ENCODE measurements around the gene MB.
"Not testable (repeated sequence)": the region's sequence is repeated elsewhere in the genome, so short reads cannot be mapped to it uniquely, and the experiment has no call there.

Gene MB

GRCh38 chr22:35637254-35637653 lies 20.1 kb upstream of the MB start:
- DNase-seq: no peak

- no peak for DNase-seq
Observed at GRCh38 chr22:35634943-35635540, 17.9 kb upstream of the MB start.

- DNase-seq: no peak
Observed at GRCh38 chr22:35634015-35634414, 16.9 kb upstream of the MB start.

GRCh38 chr22:35633520-35633919 lies 16.4 kb upstream of the MB start:
- DNase-seq: no peak

DNA sequence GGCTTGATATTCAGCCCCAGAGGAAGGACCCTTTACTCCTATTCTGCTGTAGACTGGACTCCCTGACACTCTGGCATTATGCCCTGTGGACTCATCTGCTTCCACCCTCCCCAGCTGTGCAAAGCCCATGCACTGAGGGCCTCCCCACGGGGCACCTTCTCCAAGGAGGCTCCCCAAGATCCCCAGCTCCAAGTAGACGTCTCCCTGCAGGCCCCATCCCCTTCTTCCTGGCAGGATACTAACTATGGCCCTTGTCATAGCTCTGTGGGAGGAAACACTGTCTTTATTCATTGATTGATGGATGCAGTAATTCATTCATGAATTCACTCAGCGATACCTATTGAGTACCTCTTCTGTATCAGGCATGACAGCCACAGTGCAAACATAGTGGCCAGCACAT lies 15.8 kb upstream of the MB start:
- no peak for DNase-seq

DNA sequence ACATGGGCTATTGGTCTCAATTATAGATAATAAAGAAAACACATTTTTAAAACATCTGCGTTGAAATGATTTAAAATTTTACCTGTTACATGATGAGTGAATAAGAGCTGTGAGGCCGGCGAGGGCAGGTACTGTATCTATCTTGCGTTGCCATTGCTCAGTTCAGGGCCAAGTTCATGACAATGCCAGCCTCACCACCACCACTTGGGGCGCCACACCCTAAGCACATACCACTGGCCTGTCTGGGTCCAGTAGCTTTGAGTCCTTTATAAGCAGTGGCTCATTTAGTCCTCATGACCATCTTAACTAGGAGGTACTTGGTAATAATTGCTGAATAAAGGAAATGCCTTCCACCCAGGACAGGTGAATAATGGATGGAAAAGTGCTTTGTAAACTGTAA lies 14.5 kb upstream of the MB start:
- DNase-seq: peak; percentile 15

GRCh38 chr22:35630891-35631290 lies 13.8 kb upstream of the MB start:
- no peak for DNase-seq

- no peak for DNase-seq
Observed at GRCh38 chr22:35630387-35630793, 13.3 kb upstream of the MB start.

GRCh38 chr22:35629406-35630216 lies 12.5 kb upstream of the MB start:
- peak; percentile 52 for DNase-seq

DNA sequence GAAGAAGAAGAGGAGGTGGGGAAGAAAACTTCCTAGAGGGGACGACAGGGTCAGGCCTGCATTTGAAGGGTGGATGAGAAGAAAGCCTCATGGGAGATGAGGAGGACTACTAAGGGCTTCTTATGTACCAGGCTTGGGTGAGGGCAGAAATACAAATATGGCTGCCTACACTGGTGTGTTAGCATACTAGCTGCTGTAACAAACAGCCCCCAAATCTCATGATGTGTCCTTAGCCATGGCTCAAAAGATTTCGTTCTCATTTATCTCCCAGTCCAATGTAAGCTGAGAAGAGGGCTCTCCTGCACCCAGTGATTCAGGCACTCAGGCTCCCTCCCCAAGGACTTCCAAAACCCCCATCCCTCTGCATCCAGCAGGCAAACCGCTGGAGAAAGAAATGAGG lies 11.6 kb upstream of the MB start:
- DNase-seq: no peak

DNA sequence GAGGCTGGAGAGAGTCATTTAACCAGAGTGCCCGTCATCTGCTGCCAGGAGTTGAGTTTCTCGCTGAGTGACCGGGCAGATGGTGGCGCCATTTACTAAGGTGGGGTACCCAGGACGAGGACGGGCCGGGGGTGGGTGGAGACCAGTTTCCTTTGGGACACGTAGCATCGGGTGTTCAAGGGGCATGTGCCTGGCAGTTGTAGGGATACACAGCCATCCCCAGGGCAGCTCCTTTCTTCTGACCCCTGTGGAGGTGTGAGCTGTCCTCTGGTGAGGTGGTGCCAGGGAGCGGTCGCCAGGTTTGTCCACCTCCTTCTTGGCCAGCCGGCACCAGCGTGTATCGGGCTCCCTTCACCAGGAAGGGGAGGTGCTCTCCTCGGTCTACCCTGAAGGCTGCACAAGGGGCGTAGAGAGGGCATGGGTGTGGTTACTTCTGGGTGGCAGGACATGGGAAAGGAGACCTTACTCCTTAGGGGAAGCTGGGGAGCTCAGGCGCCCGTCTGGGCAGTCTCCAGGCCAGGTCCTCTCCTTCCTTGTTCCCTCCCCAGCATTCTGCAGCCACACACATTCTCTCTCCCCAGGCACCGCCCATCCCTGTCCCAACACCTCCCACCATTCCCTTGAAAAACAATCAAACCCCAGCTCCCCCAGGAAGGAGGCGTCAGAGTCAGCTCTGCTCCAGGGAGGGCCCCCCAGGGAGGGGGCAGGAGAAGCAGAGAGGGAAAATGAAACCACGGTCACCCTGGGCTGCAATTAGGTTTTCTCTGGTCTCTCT lies 10.3 kb upstream of the MB start:
- DNase-seq: peak; percentile 22

- DNase-seq: no peak
Observed at GRCh38 chr22:35625763-35626432, 8.8 kb upstream of the MB start.

- no peak for DNase-seq
Observed at GRCh38 chr22:35624547-35624946, 7.4 kb upstream of the MB start.

DNA sequence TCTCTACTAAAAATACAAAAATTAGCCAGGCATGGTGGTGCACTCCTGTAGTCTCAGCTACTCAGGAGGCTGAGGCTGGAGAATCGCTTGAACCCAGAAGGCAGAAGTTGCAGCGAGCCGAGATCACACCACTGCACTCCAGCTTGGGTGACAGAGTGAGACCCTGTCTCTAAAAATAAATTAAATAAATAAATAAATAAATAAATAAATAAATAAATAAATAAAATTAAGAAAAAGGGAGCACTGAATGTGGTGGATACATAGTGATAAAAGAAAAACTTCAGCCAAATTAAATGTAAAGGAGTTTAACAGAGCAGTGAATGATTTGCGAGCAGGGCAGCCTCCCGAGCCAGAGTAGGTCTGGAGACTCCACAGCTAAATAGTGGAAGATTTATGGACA lies 6.8 kb upstream of the MB start:
- DNase-seq: not testable (repeated sequence)

DNA sequence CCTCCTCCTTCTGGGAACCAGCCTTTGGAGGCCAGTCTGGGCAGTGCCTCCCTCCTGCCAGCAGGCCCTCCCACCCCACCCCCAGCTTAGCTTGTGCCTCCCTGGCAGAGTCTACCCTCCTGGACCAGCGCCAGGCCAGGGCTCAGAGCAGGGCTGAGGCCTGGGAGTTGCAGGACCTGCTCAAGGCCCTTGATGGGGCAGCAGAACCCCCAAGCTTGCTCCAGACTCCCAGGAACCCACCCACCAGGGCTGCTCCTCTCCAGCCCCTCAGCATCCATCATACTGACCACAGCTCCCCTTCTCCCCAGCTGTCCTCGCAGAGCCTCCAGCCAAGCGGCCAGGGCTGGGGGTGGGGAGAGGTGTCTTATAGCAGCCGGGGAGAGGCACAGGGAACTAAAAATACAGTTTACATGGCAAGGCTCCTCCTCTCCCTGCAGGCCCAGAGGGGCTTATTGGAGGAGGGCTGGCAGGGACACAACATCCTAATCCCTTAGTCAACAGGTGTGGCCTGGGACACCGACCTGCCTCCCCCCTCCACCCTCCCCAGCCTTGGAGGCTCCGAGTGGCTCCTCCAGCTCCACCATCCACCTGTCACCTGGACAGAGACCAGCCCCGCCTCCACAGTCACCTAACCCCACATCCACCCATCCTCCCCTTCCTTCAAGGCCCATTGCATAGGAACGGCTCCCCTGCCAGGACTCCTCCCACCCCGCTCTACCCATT lies 5.2 kb upstream of the MB start:
- no peak for DNase-seq

DNA sequence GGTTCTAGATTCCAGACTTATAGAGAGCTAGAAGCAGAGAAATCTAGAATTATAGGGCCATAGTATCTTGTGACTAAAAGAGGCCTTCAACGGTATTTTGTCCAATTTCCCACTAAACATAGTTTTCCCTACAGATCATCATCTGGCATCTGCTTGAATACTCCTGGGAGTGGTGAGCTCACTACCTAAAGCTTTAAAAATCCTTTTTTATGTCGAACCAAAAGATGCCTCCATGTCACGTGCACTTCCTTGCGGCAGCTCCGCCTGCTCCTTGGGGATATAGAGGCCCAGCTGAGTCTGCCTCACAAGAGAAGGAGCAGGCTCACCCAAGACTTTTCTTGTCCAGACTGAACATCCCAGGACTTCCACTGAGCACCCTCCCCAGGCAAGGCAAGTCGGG lies 4.3 kb upstream of the MB start:
- DNase-seq: no peak

DNA sequence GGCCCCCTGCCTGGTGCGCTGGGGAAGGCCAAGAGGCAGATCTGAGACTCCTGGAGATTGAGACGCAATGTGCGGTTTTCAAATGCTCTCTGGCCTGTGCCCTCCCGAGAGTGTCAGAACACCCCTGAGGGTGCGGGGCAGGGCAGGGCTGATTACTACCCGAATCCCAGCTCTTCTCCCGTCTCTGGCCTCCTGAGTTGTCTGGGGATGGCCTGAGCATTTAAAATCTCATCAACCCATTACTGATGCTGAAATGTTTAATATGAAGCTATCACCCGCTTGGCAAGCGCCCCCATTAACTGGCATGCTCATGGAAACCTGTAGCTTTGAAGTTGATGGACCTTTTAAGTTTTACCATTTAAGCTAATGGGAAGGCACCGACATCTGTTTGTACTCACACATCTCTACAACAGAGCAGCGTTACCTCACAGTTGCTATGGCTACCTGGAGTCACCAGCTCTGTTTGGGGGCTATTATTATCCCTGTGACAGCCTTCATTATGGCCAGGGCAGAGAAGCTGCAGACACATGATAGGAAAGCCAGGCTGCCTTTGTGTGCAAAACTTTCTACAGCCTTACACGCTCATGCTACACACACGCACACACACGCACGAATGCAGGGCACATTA lies 3.6 kb upstream of the MB start:
- DNase-seq: no peak

- no peak for DNase-seq
Observed at GRCh38 chr22:35619336-35620094, 2.4 kb upstream of the MB start.

- no peak for DNase-seq
Observed at GRCh38 chr22:35618427-35619223, 1.5 kb upstream of the MB start.

GRCh38 chr22:35616043-35616442 lies 1.1 kb downstream of the MB start:
- no peak for DNase-seq

- DNase-seq: no peak
Observed at GRCh38 chr22:35615156-35615555, 2.0 kb downstream of the MB start.
